Effector memory CD4-positive, alpha-beta T cell (primary cell): ENCODE measurements around the gene OR10V1.
"Not testable (repeated sequence)": the region's sequence is repeated elsewhere in the genome, so short reads cannot be mapped to it uniquely, and the experiment has no call there.

Experiments
- DNase-seq, 3 donors: peaks; one replicate each; pipeline ENCODE4 v3.0.0-alpha.2; 2020
- H3K27ac ChIP-seq: 2 replicates; pipeline ENCODE4 v1.7.0; 2013; ENCODE audit warnings: mild to moderate bottlenecking, low read length, moderate library complexity; ENCODE audit not compliant: insufficient read depth, poor library complexity, severe bottlenecking
- H3K27me3 ChIP-seq: replicated peaks from 2 replicates; pipeline ENCODE4 v1.7.0; 2013; ENCODE audit warnings: mild to moderate bottlenecking, low read length; ENCODE audit not compliant: insufficient read depth, control insufficient read depth, poor library complexity, severe bottlenecking
- H3K36me3 ChIP-seq: 2 replicates; pipeline ENCODE4 v1.7.0; 2013; ENCODE audit warnings: mild to moderate bottlenecking, low read length, moderate library complexity; ENCODE audit not compliant: control insufficient read depth, insufficient read depth
- H3K4me1 ChIP-seq: 2 replicates; pipeline ENCODE4 v1.7.0; 2013; ENCODE audit warnings: low read length, mild to moderate bottlenecking; ENCODE audit not compliant: control insufficient read depth, insufficient read depth, poor library complexity, severe bottlenecking
- H3K4me3 ChIP-seq: 2 replicates; pipeline ENCODE4 v1.7.0; 2013; ENCODE audit warnings: low read length, low read depth, mild to moderate bottlenecking; ENCODE audit not compliant: insufficient read depth, poor library complexity, severe bottlenecking
- H3K9me3 ChIP-seq: 2 replicates; pipeline ENCODE4 v1.7.0; 2013; ENCODE audit warnings: mild to moderate bottlenecking, low read length, moderate library complexity; ENCODE audit not compliant: control insufficient read depth

OR10V1 gene

DNA sequence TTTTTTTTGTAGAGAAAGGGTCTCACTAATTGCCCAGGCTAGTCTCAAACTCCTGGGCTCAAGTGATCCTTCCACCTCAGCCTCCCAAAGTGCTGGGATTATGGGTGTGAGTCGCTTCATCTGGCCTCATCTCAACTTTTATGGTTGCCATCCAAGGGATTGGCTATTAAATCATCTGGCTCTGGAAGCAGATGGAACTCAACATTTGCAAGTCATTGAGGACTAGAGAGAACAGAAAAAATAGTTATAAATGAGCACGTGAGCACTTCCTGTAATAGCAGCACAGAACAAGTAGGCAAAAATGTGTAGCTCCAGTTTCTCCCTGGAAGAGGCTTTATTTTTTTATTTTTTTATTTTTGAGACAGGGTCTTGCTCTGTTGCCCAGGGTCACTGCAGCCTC, 22.5 kb downstream of the OR10V1 start:
- DNase-seq = no peak
- no peak overlapping the region for H3K4me3 ChIP-seq
- peaks cover 9% of the 10 kb centered on the region for H3K9me3 ChIP-seq
- no peak overlapping the region for H3K27ac ChIP-seq
- no peaks in the 10 kb centered on the region for H3K27me3 ChIP-seq
- H3K36me3 ChIP-seq = no peaks in the 10 kb centered on the region
- H3K4me1 ChIP-seq = no peaks in the 10 kb centered on the region

DNA sequence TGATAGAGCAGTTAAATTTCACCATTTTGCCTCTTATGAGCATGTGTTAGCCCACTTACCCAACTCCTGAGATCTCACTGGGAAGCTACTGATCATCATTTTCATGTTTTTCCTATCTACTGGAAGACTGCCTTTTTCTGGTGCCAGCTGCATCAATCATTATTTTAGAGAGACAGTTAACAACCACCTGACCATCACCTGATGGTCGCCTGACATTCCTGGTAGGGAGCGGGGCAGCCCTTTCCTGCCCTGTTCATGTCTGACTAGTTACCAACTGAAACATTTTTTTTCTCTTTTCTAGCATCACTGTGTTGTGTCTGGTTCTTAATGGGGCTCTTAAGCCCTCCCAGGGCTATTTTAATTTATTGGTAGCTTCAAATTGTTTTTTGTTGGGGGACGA, 24.6 kb downstream of the OR10V1 start:
- no peaks in the 10 kb centered on the region for H3K4me1 ChIP-seq
- H3K36me3 ChIP-seq = no peaks in the 10 kb centered on the region
- no peaks in the 10 kb centered on the region for H3K27me3 ChIP-seq
- H3K4me3 ChIP-seq = no peak overlapping the region
- no peak overlapping the region for H3K27ac ChIP-seq
- H3K9me3 ChIP-seq = peaks cover 9% of the 10 kb centered on the region
- no peak for DNase-seq

DNA sequence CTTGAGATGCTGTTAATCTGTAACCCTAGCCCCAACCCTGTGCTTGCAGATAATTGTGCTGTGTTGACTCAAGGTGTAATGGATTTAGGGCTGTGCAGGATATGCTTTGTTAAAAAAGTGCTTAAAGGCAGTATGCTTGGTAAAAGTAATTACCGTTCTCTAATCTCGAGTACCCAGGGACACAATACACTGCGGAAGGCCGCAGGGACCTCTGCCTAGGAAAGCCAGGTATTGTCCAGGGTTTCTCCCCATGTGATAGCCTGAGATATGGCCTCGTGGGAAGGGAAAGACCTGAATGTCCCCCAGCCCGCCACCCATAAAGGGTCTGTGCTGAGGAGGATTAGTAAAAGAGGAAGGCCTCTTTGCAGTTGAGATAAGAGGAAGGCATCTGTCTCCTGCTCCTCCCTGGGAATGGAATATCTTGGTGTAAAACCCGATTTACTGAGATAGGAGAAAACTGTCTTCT, 32.4 kb downstream of the OR10V1 start:
- DNase-seq, H3K36me3 ChIP-seq, H3K4me3 ChIP-seq, H3K27me3 ChIP-seq, H3K27ac ChIP-seq, H3K9me3 ChIP-seq, H3K4me1 ChIP-seq: not testable (repeated sequence)

DNA sequence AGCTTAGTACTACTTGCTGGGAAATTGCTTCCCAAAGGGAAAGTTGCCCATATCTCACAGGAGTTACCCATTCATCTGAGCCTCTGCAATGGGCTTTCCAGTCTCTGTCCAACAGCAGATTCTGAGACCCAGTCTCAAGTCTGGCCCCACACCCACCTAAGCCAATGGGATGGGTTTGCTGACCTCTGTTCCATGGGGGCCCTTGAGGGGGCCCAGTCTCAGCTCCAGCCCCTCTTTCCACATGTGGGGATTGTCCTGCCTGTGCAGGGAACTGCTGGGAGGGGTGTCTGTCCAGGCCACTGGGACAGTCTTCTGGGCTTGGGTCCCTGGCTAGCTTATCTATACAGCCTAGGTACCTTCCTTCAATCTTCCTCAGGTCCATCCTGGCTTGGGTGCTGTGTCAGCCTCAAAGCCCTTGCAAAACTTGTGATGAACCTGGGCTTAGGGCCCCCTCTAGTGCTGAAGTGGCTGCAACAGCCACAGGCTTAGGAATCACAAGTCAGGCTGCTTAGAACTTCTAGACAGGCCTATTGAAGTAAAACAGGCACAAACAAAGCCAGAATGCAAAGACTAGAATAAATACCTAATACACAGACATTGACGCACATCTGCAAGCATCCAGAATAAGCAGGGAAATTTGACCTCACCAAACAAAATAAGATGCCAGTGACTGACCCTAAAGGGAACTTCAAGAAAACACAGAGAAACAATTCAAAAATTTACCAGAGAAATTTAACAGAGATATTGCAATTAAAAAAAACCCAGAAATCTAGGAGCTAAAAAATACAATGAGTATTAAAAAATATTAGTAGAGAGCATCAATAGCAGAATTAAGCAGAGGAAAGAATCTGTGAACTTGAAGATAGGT, 33.1 kb downstream of the OR10V1 start:
- H3K27ac ChIP-seq = no peak overlapping the region
- DNase-seq = peak; percentile 3 to 31 (median 11)
- H3K36me3 ChIP-seq = no peaks in the 10 kb centered on the region
- H3K4me3 ChIP-seq = no peak overlapping the region
- no peaks in the 10 kb centered on the region for H3K9me3 ChIP-seq
- H3K4me1 ChIP-seq = no peaks in the 10 kb centered on the region
- no peaks in the 10 kb centered on the region for H3K27me3 ChIP-seq

GRCh38 chr11:59679347-59679746, 34.3 kb downstream of the OR10V1 start:
- Histone ChIP-seq H3K9me3 (no peaks in the 10 kb centered on the region), H3K4me3 (no peak overlapping the region), H3K4me1 (no peaks in the 10 kb centered on the region), H3K27ac (no peak overlapping the region), H3K27me3 (no peaks in the 10 kb centered on the region), H3K36me3 (no peaks in the 10 kb centered on the region)
- DNase-seq = no peak

DNA sequence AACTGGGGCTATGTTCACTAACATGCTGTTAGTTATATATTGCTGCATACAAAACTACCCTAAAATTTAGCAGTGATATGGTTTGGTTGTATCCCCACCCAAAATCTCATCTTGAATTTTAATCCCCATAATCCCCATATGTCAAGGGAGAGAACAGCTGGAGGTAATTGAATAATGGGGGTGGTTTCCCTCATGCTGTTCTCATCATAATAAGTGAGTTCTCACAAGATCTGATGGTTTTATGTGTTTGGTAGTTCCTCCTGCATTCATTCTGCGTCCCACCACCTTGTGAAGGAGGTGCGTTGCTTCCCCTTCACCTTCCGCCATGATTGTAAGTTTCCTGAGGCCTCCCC, 34.9 kb downstream of the OR10V1 start:
- Histone ChIP-seq H3K27me3 (no peaks in the 10 kb centered on the region), H3K27ac (no peak overlapping the region), H3K4me1 (no peaks in the 10 kb centered on the region), H3K9me3 (no peaks in the 10 kb centered on the region), H3K4me3 (no peak overlapping the region), H3K36me3 (no peaks in the 10 kb centered on the region)
- no peak for DNase-seq

DNA sequence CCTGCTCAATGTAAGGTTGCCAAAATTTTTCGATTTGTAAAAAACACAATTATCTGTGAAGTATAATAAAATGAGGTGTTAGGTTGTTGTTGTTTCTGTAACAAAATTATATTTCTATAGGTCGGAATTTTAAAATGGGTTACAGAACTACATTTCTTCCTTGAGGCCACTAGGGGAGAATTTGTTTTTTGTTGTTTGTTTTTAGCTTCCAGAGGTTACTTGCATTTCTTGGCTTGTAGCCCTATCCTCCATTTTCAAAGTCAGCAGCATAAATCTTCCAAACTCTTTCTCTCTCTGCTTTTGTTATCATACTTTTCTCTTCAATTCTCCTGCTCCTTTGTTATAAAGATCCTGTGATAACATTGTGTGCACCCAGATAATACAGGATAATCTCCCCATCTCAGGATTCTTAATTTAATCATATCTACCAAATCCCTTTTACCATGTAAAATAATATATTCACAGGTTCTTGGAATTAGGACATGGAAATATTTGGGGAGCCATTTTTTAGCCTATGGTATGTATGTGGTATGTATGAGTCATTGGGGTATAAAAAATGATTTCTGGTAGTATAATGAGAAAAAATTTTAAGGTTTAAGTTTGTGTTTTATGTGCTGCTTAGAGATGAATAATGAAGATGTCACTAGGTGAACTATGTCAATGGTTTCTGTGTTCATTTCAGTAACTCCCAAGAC, 35.4 kb downstream of the OR10V1 start:
- Histone ChIP-seq H3K4me1 (no peaks in the 10 kb centered on the region), H3K27ac (no peak overlapping the region), H3K27me3 (no peaks in the 10 kb centered on the region), H3K4me3 (no peak overlapping the region), H3K36me3 (no peaks in the 10 kb centered on the region), H3K9me3 (no peaks in the 10 kb centered on the region)
- DNase-seq = no peak

- Histone ChIP-seq H3K36me3 (no peaks in the 10 kb centered on the region), H3K27ac (no peak overlapping the region), H3K4me1 (no peaks in the 10 kb centered on the region), H3K4me3 (no peak overlapping the region), H3K27me3 (no peaks in the 10 kb centered on the region), H3K9me3 (no peaks in the 10 kb centered on the region)
- no peak for DNase-seq
These were observed 37.4 kb downstream of the OR10V1 start for GRCh38 chr11:59676205-59676604.

DNA sequence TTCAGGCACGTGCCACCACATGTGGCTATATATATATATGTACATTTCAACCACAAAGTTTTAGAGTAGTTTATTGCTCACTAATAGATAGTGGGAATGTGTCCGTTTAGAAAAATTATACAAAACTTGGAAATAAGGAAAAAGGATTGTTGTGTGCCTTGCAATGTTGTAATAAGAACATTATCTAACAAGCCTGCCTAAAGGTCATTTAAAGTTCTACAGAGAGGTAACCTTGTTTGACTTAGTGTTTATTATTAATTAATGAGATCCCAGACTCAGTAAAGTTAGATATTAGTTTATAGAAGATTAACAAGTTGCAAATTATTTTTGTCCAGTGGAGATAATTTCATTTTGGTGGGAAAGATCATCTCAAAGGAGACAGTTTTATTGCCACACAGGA, 39.4 kb downstream of the OR10V1 start:
- H3K36me3 ChIP-seq = no peaks in the 10 kb centered on the region
- H3K4me1 ChIP-seq = peaks cover 6% of the 10 kb centered on the region
- H3K9me3 ChIP-seq = no peaks in the 10 kb centered on the region
- no peak overlapping the region for H3K27ac ChIP-seq
- no peak overlapping the region for H3K4me3 ChIP-seq
- DNase-seq = no peak
- H3K27me3 ChIP-seq = no peaks in the 10 kb centered on the region

DNA sequence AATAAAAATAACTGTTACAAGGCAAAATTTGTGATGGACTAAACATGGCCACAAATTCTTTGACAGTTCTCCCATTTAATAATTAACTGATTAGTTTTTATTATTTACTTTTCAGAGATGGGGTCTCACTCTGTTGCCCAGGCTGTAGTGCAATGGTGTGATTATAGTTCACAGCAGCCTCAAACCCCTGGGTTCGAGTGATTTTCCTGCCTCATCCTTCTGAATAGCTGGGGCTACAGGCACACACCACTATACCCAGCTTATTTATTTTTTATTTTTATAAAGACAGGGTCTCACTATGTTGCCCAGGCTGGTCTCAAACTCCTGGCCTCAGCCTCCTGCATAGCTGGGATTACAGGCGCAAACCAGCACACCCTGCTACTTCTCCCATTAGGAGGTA, 40.4 kb downstream of the OR10V1 start:
- Histone ChIP-seq H3K9me3 (no peaks in the 10 kb centered on the region), H3K4me1 (peaks cover 6% of the 10 kb centered on the region)
- no peak for DNase-seq

More for the DNA sequence above, 40.4 kb downstream of the OR10V1 start:
- no peak overlapping the region for H3K27ac ChIP-seq
- H3K36me3 ChIP-seq = no peaks in the 10 kb centered on the region
- no peaks in the 10 kb centered on the region for H3K27me3 ChIP-seq
- no peak overlapping the region for H3K4me3 ChIP-seq
